Omental fat pad (tissue), 4 donors: ENCODE measurements around the gene MEIS1. TPM values are rescaled to one million over a fixed set of nuclear protein-coding genes. Genes with fewer than 3 reads are reported as not detected.
"Not testable (repeated sequence)": the region's sequence is repeated elsewhere in the genome, so short reads cannot be mapped to it uniquely, and the experiment has no call there.

Experiments
- ATAC-seq: fragments of 150-250 bp; one replicate; pipeline ENCODE4 v1.9.1; 2016; ENCODE audit warnings: mild to moderate bottlenecking, moderate library complexity; ENCODE audit not compliant: low FRiP score
- DNase-seq: peaks from one replicate; pipeline ENCODE4 v3.0.0-alpha.2; 2019; ENCODE audit warnings: low spot score
- total RNA-seq, 4 donors: library from RNA; depleted of rRNA; stranded (reverse); fragments of >200 nt; gene quantifications; one replicate each; pipeline ENCODE4 v1.1.0, GENCODE V29; 2016
- TF ChIP-seq, protein P1 (sequence below), 3 donors: fragments of 450-650 bp; IDR thresholded peaks; one replicate each; pipeline ENCODE4 v1.5.1; 2016 to 2017; ENCODE audit warnings: antibody characterized with exemption in 3 of 3, mild to moderate bottlenecking in 3 of 3, moderate library complexity in 2 of 3

The MEIS1 gene
- total RNA-seq, 4 donors from 2014 or later: 19.8 to 67.3 (median 46.3) TPM

DNA sequence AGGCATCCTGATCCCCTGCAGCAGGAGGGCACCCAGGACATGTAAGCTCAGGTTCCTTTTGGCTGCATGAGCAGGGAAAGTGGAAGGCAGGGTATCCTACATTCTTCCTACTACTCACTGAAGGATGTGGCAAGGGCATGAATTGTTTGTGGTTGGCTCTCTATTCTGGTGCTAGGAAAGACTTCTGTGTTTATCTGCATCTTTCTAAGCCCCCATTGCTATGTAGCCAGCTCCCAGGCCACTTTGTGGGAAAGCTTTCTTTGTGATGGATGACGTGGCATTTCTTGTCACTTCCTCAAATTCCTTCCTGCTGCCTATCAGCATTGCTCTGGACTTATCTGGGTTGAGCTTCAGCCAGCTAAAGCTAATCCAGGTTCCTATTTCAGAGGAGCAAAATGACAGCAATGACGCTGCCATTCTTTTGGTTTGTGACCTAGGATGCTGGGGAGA, 46.2 kb downstream of the MEIS1 start:
- ATAC-seq (no peak), DNase-seq (no peak)
- TF ChIP-seq, protein P1, sequence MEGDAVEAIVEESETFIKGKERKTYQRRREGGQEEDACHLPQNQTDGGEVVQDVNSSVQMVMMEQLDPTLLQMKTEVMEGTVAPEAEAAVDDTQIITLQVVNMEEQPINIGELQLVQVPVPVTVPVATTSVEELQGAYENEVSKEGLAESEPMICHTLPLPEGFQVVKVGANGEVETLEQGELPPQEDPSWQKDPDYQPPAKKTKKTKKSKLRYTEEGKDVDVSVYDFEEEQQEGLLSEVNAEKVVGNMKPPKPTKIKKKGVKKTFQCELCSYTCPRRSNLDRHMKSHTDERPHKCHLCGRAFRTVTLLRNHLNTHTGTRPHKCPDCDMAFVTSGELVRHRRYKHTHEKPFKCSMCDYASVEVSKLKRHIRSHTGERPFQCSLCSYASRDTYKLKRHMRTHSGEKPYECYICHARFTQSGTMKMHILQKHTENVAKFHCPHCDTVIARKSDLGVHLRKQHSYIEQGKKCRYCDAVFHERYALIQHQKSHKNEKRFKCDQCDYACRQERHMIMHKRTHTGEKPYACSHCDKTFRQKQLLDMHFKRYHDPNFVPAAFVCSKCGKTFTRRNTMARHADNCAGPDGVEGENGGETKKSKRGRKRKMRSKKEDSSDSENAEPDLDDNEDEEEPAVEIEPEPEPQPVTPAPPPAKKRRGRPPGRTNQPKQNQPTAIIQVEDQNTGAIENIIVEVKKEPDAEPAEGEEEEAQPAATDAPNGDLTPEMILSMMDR (IDR thresholded peaks at IDR 0.05): no peak

DNA sequence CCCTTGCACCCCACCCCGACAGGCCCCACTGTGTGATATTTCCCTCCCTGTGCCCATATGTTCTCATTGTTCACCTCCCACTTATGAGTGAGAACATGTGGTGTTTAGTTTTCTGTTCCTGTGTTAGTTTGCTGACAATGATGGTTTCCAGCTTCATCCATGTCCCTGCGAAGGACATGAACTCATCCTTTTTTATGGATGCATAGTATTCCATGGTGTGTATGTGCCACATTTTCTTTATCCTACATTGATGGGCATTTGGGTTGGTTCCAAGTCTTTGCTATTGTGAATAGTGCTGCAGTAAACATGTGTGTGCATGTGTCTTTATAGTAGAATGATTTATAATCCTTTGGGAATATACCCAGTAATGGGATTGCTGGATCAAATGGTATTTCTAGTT, 50.3 kb downstream of the MEIS1 start:
- DNase-seq, ATAC-seq: not testable (repeated sequence)

DNA sequence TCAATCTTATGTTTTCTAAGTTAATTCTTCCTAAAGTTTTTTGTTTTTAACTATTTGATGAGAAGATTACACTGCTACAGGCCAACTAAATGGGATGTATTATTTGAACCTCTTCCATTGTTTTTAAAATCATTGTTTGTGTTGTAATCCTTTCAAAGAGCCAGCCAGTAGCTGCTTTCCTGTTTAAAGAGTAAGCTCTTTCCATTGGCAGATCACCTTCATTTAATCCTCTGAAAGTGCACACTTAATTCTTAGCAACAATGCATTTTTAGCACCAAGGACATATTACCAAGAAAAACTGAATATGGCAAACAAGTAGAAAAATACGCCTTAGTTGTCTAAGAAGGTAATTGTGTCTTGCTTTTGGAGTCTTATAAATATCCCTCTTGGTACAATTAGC, 54.0 kb downstream of the MEIS1 start:
- DNase-seq (no peak), ATAC-seq (no peak)
- TF ChIP-seq, protein P1 (IDR thresholded peaks at IDR 0.05): no peak

DNA sequence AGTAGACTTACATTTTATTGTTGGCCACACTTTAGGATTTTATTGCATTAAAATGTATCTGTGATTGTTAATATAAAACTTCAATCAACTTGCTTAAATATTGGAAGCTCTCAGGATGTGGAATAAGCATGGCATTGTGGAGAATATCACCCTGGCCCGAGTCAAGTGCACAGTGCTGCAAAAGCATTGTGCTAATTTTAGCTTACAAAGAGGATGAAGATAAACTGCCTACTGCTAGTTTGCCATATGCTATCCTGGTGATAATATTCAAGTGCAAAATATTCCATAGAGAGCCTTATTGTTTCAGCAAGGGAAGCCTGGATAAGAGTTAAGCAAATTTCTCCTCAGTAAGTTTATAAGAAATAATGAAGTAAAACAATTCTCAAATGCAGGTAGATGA, 54.5 kb downstream of the MEIS1 start:
- TF ChIP-seq, protein P1 (IDR thresholded peaks at IDR 0.05): no peak
- DNase-seq: no peak
- ATAC-seq: no peak

DNA sequence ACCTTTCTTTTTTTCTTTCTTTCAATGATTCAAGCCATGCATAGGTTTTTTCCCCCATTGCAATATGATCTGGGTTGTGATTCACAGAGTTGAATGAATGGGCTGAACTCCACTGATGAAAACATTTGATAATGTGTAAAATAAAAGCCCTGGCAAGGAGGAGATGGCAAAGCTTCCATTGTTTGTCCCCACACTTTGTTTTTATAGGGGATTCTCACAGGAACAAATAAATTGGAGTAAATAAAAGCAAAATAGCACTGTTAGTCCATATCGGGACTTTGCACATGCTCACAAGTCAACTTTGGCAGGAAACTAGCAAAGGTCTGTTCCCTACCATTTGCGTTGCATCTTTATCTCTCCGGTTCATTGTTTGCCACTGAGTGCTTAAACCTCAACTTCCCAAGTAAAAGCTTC, 55.7 kb downstream of the MEIS1 start:
- no peak for ATAC-seq
- TF ChIP-seq, protein P1 (IDR thresholded peaks at IDR 0.05): no peak

DNA sequence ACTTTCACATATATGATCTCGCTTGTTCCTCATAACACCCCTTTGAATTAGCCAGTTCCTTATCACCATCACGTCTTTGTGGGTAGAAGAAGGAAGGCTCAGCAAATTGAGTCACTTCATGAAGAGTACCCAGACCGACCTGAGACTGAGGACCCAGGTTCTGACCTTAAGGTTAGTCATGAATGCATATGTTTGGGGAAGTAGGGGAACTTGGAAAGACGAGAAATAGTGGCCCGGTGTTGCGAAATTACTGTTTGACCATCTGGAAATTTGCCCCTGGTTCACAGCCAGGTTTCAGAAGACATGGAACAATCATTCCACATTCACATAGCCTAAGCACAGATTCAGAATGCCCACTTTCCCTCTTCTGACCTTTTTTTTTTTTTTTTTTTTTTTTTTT, 59.8 kb downstream of the MEIS1 start:
- peak; percentile 60 for DNase-seq
- TF ChIP-seq, protein P1 (IDR thresholded peaks at IDR 0.05): no peak
- ATAC-seq: peak; percentile 75

More for the DNA sequence above, 55.7 kb downstream of the MEIS1 start:
- no peak for DNase-seq

DNA sequence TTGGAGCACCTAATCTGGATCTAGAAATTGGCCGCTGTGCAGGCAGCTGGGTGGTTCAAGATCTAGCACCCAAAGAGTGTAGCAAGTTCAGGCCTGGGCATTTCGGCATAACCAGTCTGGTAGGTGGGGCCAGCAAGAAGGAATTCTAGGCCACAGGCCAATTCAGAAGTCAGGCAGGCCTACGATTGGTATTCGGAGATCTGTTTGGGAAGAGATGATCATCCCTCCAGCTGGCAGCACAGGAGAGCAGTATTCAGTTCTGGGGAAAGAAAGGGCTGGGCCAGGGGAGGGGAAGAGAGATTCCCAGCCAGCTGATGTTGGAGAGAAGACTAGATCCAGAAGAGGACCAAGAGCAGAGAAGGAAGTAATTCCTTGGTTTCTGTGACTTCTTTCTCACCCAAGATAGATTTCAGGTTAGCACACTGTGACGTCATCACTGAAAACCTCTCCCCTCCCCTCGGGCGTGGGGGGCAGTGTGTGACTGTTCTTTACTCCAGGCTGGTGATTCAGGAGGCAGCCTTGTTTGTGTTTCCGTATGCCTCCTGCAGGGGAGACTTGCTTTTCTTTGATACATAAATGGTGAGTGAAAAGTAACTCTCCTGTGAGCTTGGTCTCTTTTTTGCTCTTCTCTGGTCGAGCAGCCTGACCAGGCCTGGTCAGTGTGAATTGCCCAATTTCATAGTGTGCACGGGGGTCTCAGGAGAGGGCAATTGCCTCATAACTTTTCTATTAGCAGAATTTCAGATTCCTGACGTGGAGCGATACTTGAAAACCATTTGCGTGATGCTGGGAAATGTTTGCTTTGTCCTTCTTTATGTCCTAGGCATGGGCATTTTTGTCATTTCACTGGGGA, 61.1 kb downstream of the MEIS1 start:
- peak; percentile 84 for ATAC-seq
- TF ChIP-seq, protein P1 (IDR thresholded peaks at IDR 0.05): no peak
- peak; percentile 53 for DNase-seq
